Glomerular endothelial cell (primary cell): ENCODE data around the gene SLC16A6. TPM values are rescaled to one million over a fixed set of nuclear protein-coding genes. Genes with fewer than 3 reads are reported as not detected.
"Not testable (repeated sequence)": the region's sequence is repeated elsewhere in the genome, so short reads cannot be mapped to it uniquely, and the experiment has no call there.

Experiments used
- DNase-seq: peaks from one replicate; pipeline ENCODE4 v3.0.0-alpha.2; 2011; ENCODE audit warnings: low read depth, low spot score; ENCODE audit errors: extremely low read depth
- total RNA-seq: library from RNA; depleted of rRNA; stranded (reverse); fragments of >200 nt; gene quantifications from 2 replicates; pipeline ENCODE4 v1.2.3, GENCODE V29; 2015

SLC16A6 gene
- total RNA-seq, 1 donor from 2014 or later = 2.8 TPM

GRCh38 chr17:68228039-68228680 lies 62.8 kb downstream of the SLC16A6 start:
- DNase-seq = not testable (repeated sequence)

GRCh38 chr17:68225055-68225454 lies 65.9 kb downstream of the SLC16A6 start:
- DNase-seq = not testable (repeated sequence)

- no peak for DNase-seq
Measured at GRCh38 chr17:68222606-68223005, 68.3 kb downstream of the SLC16A6 start.

GRCh38 chr17:68221786-68222185 lies 69.1 kb downstream of the SLC16A6 start:
- no peak for DNase-seq

GRCh38 chr17:68220786-68221185 lies 70.1 kb downstream of the SLC16A6 start:
- not testable (repeated sequence) for DNase-seq

- DNase-seq = not testable (repeated sequence)
Measured at GRCh38 chr17:68220186-68220585, 70.7 kb downstream of the SLC16A6 start.

GRCh38 chr17:68219429-68219828 lies 71.5 kb downstream of the SLC16A6 start:
- not testable (repeated sequence) for DNase-seq

Other genes starting within 250 kb of the SLC16A6 start
- 35.1 and 45.7 TPM in 2 replicates for gene AMZ2, start 43.1 kb downstream of the SLC16A6 start, total RNA-seq
- 3.6 and 6.1 TPM in 2 replicates for gene ARSG, start 368 bp upstream of the SLC16A6 start, total RNA-seq
- gene WIPI1, start 166.4 kb upstream of the SLC16A6 start, total RNA-seq = 75.8 and 99.5 TPM in 2 replicates
- 271 and 328 TPM in 2 replicates for gene PRKAR1A, start 221.3 kb upstream of the SLC16A6 start, total RNA-seq